WTC11 (cell line): ENCODE measurements around the gene GPR6. TPM values are rescaled to one million over a fixed set of nuclear protein-coding genes. Genes with fewer than 3 reads are reported as not detected.

Source experiments
- ATAC-seq: fragments of 200-7000 bp; cut with Tn5 transposase; 2 replicates; pipeline ENCODE4 v1.10.0; 2021; ENCODE audit warnings: mild to moderate bottlenecking, moderate library complexity
- CTCF ChIA-PET: fragments of 300-600 bp; sonication (Branson Sonifier 250); formaldehyde crosslinking; loops from one replicate; lab custom pipeline; 2021; ENCODE audit warnings: antibody characterized with exemption; lab: Charles Lee
- POLR2A ChIA-PET: fragments of 350-600 bp; sonication (Branson Sonifier 250); formaldehyde crosslinking; loops from one replicate; lab custom pipeline; 2021; ENCODE audit warnings: antibody characterized with exemption; lab: Charles Lee
- DNase-seq: peaks from one replicate; pipeline ENCODE4 v3.0.0; 2021; ENCODE audit warnings: low spot score
- H3K27ac Mint-ChIP-seq: 2 replicates; pipeline ENCODE4 v1.8.0; 2021; ENCODE audit warnings: mixed read lengths
- H3K27me3 Mint-ChIP-seq: 2 replicates; pipeline ENCODE4 v1.8.0; 2021; ENCODE audit warnings: low read depth, mild to moderate bottlenecking, moderate library complexity, mixed read lengths
- H3K36me3 Mint-ChIP-seq: 2 replicates; pipeline ENCODE4 v1.8.0; 2021; ENCODE audit warnings: mixed read lengths
- H3K4me1 Mint-ChIP-seq: 2 replicates; pipeline ENCODE4 v1.8.0; 2022; ENCODE audit warnings: mixed read lengths
- H3K4me3 Mint-ChIP-seq: 2 replicates; pipeline ENCODE4 v1.8.0; 2021; ENCODE audit warnings: mild to moderate bottlenecking, moderate library complexity, mixed read lengths
- H3K9me3 Mint-ChIP-seq: 2 replicates; pipeline ENCODE4 v1.8.0; 2021; ENCODE audit warnings: mixed read lengths
- CBFB ChIP-seq: sonication (generic); formaldehyde crosslinking; IDR thresholded peaks from 2 replicates; pipeline ENCODE4 v1.8.1; 2022; ENCODE audit warnings: mild to moderate bottlenecking, low read depth, missing genetic modification reagents
- ESRRA ChIP-seq: sonication (generic); formaldehyde crosslinking; IDR thresholded peaks from 2 replicates; pipeline ENCODE4 v1.8.1; 2022; ENCODE audit warnings: mild to moderate bottlenecking, missing genetic modification reagents, borderline replicate concordance
- GRHL2 ChIP-seq: fragments of 250-450 bp; sonication (Bioruptor Pico); IDR thresholded peaks from 2 replicates; pipeline ENCODE4 v1.8.0; 2022; ENCODE audit warnings: mild to moderate bottlenecking, moderate library complexity; ENCODE audit not compliant: insufficient replicate concordance, severe bottlenecking
- HMGA2 ChIP-seq: fragments of 250-450 bp; sonication (Bioruptor Pico); IDR thresholded peaks from 2 replicates; pipeline ENCODE4 v1.4.0; 2021; ENCODE audit warnings: mild to moderate bottlenecking, moderate library complexity
- MXD4 ChIP-seq: fragments of 250-450 bp; sonication (Bioruptor Pico); IDR thresholded peaks from 2 replicates; pipeline ENCODE4 v1.8.0; 2021; ENCODE audit warnings: mild to moderate bottlenecking, moderate library complexity, borderline replicate concordance
- OVOL2 ChIP-seq: fragments of 250-450 bp; sonication (Bioruptor Pico); IDR thresholded peaks from 2 replicates; pipeline ENCODE4 v1.9.0; 2021; ENCODE audit warnings: mild to moderate bottlenecking, borderline replicate concordance
- RORB ChIP-seq: fragments of 250-450 bp; sonication (Bioruptor Pico); IDR thresholded peaks from 2 replicates; pipeline ENCODE4 v1.9.0; 2021; ENCODE audit warnings: mild to moderate bottlenecking
- TCF7 ChIP-seq: sonication (generic); formaldehyde crosslinking; IDR thresholded peaks from 2 replicates; pipeline ENCODE4 v1.8.0; 2022; ENCODE audit warnings: mild to moderate bottlenecking, low read depth, missing genetic modification reagents, moderate library complexity
- TEAD4 ChIP-seq: sonication (generic); formaldehyde crosslinking; IDR thresholded peaks from 2 replicates; pipeline ENCODE4 v1.8.0; 2022; ENCODE audit warnings: mild to moderate bottlenecking, missing genetic modification reagents
- ZNF232 ChIP-seq: sonication (generic); formaldehyde crosslinking; IDR thresholded peaks from 2 replicates; pipeline ENCODE4 v1.8.0; 2022; ENCODE audit warnings: mild to moderate bottlenecking, missing genetic modification reagents
- ZNF416 ChIP-seq: fragments of 250-450 bp; sonication (Bioruptor Pico); IDR thresholded peaks from 2 replicates; pipeline ENCODE4 v1.9.0; 2021; ENCODE audit warnings: mild to moderate bottlenecking, inconsistent platforms
- ZNF671 ChIP-seq: fragments of 250-450 bp; sonication (Bioruptor Pico); IDR thresholded peaks from 2 replicates; pipeline ENCODE4 v1.8.0; 2021; ENCODE audit warnings: mild to moderate bottlenecking
- total RNA-seq: library from RNA; stranded (reverse); gene quantifications from 3 replicates; pipeline ENCODE4 v1.2.3, GENCODE V29; 2021
- TF ChIP-seq, protein P1 (sequence below): sonication (generic); formaldehyde crosslinking; IDR thresholded peaks from 2 replicates; pipeline ENCODE4 v1.8.1; 2023; ENCODE audit warnings: mild to moderate bottlenecking, missing genetic modification reagents, borderline replicate concordance
- TF ChIP-seq, protein P2 (sequence below): sonication (generic); formaldehyde crosslinking; IDR thresholded peaks from 2 replicates; pipeline ENCODE4 v1.8.1; 2023; ENCODE audit warnings: mild to moderate bottlenecking, missing genetic modification reagents, moderate library complexity
- TF ChIP-seq, protein P3 (sequence below): sonication (generic); formaldehyde crosslinking; IDR thresholded peaks from 2 replicates; pipeline ENCODE4 v1.8.0; 2023; ENCODE audit warnings: missing genetic modification reagents, mild to moderate bottlenecking, borderline replicate concordance
- TF ChIP-seq, protein P4 (sequence below): sonication (generic); formaldehyde crosslinking; IDR thresholded peaks from 2 replicates; pipeline ENCODE4 v1.8.0; 2022; ENCODE audit warnings: missing genetic modification reagents
- TF ChIP-seq, protein P5 (sequence below): sonication (generic); formaldehyde crosslinking; IDR thresholded peaks from 2 replicates; pipeline ENCODE4 v1.8.0; 2022; ENCODE audit warnings: mild to moderate bottlenecking, missing genetic modification reagents

Gene GPR6
- total RNA-seq, 1 experiment from 2014 or later: 0.22 TPM

DNA sequence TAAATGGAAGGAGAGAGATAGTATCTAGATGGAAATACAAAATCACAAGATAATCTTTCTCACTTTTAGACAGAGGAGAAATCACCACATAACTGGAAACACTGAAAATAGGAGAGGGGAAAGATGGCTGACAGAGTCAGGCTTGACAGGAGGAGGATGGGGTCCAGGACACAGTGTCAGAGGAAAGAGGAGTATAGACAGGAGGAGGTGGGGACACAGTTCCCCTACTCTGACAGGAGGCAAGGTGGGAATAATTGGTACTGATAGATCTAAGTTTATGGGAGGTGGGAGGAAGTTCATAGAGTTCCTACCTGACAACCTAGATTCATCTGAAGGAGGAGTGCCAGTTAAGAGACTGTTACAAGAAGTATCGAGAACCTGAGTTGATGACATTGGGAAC is 9.1 kb downstream of the GPR6 start:
- CTCF ChIA-PET: interaction anchor here (1.1 kb wide), 1 partner anchor 9 kb away, joined by 4 read pairs; the partner anchor contains the start of gene GPR6

DNA sequence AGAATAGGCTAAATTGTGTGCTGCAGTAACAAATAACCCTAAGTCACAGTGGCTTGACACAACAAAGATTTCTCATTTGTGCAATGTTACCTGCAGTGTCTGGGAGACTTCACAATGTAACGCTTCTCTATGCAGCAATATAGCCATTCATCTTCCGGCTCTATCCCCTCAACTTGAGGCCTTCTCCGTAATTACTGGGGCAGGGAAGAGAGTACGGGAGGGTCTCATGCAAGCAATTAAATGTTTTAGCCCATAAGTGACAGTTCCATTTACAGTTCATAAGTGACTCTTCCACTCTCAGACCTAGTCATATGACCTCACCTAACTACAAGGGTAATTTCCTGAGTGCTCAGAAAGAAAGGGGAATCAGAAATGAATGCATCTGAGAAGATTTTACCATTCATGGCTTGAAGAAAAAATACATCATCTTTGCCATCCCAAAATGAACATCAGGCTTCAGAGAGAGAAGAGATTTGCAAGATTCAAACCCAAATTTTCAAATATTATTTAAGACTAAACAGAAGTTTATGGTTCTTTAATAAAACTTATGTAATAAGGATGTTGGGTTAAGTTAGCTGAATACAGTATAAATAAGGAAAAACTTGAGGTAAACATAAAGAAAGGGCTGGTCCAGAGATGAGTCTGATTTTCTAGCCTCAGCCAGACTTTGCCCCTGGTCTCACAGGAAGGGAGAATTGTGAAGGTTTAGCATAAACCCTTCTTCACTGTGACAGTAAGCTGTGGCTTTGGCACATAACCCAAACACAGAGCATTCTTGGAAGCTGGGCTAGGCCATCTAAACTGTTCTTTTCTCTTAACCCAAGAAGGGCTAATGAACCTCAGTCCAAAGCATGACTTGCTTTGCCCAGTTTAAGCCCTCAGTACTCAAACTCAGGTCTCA is 13.3 kb downstream of the GPR6 start:
- ChIA-PET POLR2A (no interaction called here), CTCF (interaction anchor here (0.9 kb wide), 1 partner anchor 48 kb away, joined by 5 read pairs; no protein-coding TSS in a partner anchor)
- Mint-ChIP-seq H3K4me1 (no peaks in the 10 kb centered on the region), H3K4me3 (no peak overlapping the region), H3K9me3 (no peaks in the 10 kb centered on the region; the same call in 1 of the 2 replicates), H3K36me3 (no peaks in the 10 kb centered on the region), H3K27ac (no peak overlapping the region), H3K27me3 (peaks cover 3% of the 10 kb centered on the region; the same call in 1 of the 2 replicates)
- ATAC-seq (no peak), DNase-seq (no peak)
- TF ChIP-seq, protein P1, sequence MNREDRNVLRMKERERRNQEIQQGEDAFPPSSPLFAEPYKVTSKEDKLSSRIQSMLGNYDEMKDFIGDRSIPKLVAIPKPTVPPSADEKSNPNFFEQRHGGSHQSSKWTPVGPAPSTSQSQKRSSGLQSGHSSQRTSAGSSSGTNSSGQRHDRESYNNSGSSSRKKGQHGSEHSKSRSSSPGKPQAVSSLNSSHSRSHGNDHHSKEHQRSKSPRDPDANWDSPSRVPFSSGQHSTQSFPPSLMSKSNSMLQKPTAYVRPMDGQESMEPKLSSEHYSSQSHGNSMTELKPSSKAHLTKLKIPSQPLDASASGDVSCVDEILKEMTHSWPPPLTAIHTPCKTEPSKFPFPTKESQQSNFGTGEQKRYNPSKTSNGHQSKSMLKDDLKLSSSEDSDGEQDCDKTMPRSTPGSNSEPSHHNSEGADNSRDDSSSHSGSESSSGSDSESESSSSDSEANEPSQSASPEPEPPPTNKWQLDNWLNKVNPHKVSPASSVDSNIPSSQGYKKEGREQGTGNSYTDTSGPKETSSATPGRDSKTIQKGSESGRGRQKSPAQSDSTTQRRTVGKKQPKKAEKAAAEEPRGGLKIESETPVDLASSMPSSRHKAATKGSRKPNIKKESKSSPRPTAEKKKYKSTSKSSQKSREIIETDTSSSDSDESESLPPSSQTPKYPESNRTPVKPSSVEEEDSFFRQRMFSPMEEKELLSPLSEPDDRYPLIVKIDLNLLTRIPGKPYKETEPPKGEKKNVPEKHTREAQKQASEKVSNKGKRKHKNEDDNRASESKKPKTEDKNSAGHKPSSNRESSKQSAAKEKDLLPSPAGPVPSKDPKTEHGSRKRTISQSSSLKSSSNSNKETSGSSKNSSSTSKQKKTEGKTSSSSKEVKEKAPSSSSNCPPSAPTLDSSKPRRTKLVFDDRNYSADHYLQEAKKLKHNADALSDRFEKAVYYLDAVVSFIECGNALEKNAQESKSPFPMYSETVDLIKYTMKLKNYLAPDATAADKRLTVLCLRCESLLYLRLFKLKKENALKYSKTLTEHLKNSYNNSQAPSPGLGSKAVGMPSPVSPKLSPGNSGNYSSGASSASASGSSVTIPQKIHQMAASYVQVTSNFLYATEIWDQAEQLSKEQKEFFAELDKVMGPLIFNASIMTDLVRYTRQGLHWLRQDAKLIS (CRISPR knock-in tag): no peak
- TF ChIP-seq ZNF416 (CRISPR knock-in tag) (no peak), ZNF671 (CRISPR knock-in tag) (no peak), RORB (no peak), ESRRA (CRISPR knock-in tag) (no peak), ZNF232 (CRISPR knock-in tag) (no peak), HMGA2 (no peak), TEAD4 (CRISPR knock-in tag) (no peak)
- TF ChIP-seq, protein P2, sequence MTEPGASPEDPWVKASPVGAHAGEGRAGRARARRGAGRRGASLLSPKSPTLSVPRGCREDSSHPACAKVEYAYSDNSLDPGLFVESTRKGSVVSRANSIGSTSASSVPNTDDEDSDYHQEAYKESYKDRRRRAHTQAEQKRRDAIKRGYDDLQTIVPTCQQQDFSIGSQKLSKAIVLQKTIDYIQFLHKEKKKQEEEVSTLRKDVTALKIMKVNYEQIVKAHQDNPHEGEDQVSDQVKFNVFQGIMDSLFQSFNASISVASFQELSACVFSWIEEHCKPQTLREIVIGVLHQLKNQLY (CRISPR knock-in tag): no peak
- TF ChIP-seq, protein P3, sequence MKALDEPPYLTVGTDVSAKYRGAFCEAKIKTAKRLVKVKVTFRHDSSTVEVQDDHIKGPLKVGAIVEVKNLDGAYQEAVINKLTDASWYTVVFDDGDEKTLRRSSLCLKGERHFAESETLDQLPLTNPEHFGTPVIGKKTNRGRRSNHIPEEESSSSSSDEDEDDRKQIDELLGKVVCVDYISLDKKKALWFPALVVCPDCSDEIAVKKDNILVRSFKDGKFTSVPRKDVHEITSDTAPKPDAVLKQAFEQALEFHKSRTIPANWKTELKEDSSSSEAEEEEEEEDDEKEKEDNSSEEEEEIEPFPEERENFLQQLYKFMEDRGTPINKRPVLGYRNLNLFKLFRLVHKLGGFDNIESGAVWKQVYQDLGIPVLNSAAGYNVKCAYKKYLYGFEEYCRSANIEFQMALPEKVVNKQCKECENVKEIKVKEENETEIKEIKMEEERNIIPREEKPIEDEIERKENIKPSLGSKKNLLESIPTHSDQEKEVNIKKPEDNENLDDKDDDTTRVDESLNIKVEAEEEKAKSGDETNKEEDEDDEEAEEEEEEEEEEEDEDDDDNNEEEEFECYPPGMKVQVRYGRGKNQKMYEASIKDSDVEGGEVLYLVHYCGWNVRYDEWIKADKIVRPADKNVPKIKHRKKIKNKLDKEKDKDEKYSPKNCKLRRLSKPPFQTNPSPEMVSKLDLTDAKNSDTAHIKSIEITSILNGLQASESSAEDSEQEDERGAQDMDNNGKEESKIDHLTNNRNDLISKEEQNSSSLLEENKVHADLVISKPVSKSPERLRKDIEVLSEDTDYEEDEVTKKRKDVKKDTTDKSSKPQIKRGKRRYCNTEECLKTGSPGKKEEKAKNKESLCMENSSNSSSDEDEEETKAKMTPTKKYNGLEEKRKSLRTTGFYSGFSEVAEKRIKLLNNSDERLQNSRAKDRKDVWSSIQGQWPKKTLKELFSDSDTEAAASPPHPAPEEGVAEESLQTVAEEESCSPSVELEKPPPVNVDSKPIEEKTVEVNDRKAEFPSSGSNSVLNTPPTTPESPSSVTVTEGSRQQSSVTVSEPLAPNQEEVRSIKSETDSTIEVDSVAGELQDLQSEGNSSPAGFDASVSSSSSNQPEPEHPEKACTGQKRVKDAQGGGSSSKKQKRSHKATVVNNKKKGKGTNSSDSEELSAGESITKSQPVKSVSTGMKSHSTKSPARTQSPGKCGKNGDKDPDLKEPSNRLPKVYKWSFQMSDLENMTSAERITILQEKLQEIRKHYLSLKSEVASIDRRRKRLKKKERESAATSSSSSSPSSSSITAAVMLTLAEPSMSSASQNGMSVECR (CRISPR knock-in tag): no peak

More for the DNA sequence above, 9.1 kb downstream of the GPR6 start:
- Mint-ChIP-seq H3K36me3 (no peaks in the 10 kb centered on the region), H3K9me3 (no peaks in the 10 kb centered on the region; the same call in 1 of the 2 replicates), H3K27ac (no peak overlapping the region), H3K4me3 (no peak overlapping the region), H3K27me3 (peaks cover 3% of the 10 kb centered on the region), H3K4me1 (no peaks in the 10 kb centered on the region)
- TF ChIP-seq GRHL2 (CRISPR knock-in tag) (no peak), ZNF232 (CRISPR knock-in tag) (no peak), OVOL2 (no peak), TCF7 (CRISPR knock-in tag) (no peak), CBFB (CRISPR knock-in tag) (no peak), MXD4 (CRISPR knock-in tag) (no peak), ZNF416 (CRISPR knock-in tag) (no peak)
- TF ChIP-seq, protein P4, sequence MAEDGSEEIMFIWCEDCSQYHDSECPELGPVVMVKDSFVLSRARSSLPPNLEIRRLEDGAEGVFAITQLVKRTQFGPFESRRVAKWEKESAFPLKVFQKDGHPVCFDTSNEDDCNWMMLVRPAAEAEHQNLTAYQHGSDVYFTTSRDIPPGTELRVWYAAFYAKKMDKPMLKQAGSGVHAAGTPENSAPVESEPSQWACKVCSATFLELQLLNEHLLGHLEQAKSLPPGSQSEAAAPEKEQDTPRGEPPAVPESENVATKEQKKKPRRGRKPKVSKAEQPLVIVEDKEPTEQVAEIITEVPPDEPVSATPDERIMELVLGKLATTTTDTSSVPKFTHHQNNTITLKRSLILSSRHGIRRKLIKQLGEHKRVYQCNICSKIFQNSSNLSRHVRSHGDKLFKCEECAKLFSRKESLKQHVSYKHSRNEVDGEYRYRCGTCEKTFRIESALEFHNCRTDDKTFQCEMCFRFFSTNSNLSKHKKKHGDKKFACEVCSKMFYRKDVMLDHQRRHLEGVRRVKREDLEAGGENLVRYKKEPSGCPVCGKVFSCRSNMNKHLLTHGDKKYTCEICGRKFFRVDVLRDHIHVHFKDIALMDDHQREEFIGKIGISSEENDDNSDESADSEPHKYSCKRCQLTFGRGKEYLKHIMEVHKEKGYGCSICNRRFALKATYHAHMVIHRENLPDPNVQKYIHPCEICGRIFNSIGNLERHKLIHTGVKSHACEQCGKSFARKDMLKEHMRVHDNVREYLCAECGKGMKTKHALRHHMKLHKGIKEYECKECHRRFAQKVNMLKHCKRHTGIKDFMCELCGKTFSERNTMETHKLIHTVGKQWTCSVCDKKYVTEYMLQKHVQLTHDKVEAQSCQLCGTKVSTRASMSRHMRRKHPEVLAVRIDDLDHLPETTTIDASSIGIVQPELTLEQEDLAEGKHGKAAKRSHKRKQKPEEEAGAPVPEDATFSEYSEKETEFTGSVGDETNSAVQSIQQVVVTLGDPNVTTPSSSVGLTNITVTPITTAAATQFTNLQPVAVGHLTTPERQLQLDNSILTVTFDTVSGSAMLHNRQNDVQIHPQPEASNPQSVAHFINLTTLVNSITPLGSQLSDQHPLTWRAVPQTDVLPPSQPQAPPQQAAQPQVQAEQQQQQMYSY (CRISPR knock-in tag): no peak
- TF ChIP-seq, protein P5, sequence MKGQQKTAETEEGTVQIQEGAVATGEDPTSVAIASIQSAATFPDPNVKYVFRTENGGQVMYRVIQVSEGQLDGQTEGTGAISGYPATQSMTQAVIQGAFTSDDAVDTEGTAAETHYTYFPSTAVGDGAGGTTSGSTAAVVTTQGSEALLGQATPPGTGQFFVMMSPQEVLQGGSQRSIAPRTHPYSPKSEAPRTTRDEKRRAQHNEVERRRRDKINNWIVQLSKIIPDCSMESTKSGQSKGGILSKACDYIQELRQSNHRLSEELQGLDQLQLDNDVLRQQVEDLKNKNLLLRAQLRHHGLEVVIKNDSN (CRISPR knock-in tag): no peak
- ATAC-seq (no peak), DNase-seq (no peak)
- POLR2A ChIA-PET: no interaction called here
